A673 (cell line): ENCODE results near the gene CEP85.
A peak's percentile ranks its signal among the peaks of the same experiment; 100 is the strongest.

Source experiments
- CTCF ChIP-seq: fragments of 300-800, 200-600 bp; sonication (generic); conservative IDR thresholded peaks from 2 replicates; pipeline ENCODE4 v1.5.1; 2017; ENCODE audit warnings: low read depth, mild to moderate bottlenecking, antibody characterized with exemption, low read length, moderate library complexity, mixed read lengths
- EZH2 ChIP-seq: fragments of 200-600 bp; sonication (generic); IDR thresholded peaks from 2 replicates; pipeline ENCODE4 v1.6.1; 2017; ENCODE audit warnings: borderline replicate concordance, low read depth, mild to moderate bottlenecking, mixed read lengths, antibody characterized with exemption, low read length; ENCODE audit not compliant: poor library complexity, severe bottlenecking

- peak; percentile 93 for TF ChIP-seq CTCF
- no peak for TF ChIP-seq EZH2
These were observed 87.5 kb downstream of the CEP85 start for GRCh38 chr1:26321315-26322041.
